Thoracic aorta endothelial cell (primary cell): ENCODE data around the gene ENOX2. TPM values are rescaled to one million over a fixed set of nuclear protein-coding genes. Genes with fewer than 3 reads are reported as not detected.

Experiments
- total RNA-seq: library from RNA; depleted of rRNA; stranded (reverse); fragments of >200 nt; gene quantifications from 2 replicates; pipeline ENCODE4 v1.2.3, GENCODE V29; 2012

ENOX2 gene, protein sequence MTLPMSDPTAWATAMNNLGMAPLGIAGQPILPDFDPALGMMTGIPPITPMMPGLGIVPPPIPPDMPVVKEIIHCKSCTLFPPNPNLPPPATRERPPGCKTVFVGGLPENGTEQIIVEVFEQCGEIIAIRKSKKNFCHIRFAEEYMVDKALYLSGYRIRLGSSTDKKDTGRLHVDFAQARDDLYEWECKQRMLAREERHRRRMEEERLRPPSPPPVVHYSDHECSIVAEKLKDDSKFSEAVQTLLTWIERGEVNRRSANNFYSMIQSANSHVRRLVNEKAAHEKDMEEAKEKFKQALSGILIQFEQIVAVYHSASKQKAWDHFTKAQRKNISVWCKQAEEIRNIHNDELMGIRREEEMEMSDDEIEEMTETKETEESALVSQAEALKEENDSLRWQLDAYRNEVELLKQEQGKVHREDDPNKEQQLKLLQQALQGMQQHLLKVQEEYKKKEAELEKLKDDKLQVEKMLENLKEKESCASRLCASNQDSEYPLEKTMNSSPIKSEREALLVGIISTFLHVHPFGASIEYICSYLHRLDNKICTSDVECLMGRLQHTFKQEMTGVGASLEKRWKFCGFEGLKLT
- 13.7 and 17.3 TPM in 2 replicates for total RNA-seq

DNA sequence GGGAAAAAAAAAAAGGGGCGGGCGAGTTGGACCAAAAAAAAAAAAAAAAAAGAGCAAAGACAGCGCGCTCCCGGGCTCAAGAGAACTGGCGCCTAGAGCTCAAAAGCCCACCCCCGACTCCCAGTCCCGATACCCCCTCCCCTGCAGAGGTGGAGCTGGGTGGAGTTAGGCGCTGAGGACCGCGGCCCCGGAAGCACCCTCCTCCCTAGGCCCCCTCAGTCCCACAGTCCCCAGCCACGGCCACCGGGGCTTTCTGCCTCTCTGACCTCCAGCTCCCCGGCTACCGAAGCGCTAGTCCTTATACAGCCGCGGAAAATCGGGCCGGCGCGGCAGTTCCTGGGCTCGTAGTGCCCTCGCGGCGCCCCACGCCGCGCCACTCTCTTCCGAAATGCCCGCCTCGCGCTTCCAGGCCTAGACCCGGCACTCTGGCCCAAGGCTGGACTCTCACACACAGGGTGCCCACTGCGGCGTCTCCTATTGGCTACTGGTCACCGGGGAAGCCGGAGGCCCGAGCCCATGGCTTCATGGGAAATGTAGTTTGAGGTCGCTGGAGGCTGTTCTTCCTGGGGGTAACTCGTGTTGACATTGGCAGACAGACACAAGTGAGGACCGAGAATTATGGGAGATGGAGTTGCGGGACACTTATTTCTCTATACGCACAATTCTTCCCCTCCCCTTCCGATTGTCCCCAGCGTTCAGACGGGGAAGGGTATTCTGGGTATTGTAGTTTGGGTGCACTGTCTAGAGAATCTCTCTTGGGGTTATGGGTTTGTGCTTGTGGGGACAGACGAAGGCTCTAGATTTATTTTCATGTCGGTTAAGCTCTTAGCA, at the start of gene ENOX2:
TSS of gene ENOX2 (minus strand) at position 427 of the 831 bp plus-strand sequence. CDS start 199,993 bp downstream, outside the sequence.

Other genes with a start within 250 kb of the ENOX2 start
- gene ARHGAP36, start 155.1 kb upstream of the ENOX2 start, total RNA-seq: under 0.01 TPM in 1 of 2 replicates, not detected in the other